ENCODE results near the gene CNOT6. TPM values are rescaled to one million over a fixed set of nuclear protein-coding genes. Genes with fewer than 3 reads are reported as not detected.

CNOT6 gene
- total RNA-seq, result 10 to 100 TPM; 32.8 to 35.5 TPM

DNA sequence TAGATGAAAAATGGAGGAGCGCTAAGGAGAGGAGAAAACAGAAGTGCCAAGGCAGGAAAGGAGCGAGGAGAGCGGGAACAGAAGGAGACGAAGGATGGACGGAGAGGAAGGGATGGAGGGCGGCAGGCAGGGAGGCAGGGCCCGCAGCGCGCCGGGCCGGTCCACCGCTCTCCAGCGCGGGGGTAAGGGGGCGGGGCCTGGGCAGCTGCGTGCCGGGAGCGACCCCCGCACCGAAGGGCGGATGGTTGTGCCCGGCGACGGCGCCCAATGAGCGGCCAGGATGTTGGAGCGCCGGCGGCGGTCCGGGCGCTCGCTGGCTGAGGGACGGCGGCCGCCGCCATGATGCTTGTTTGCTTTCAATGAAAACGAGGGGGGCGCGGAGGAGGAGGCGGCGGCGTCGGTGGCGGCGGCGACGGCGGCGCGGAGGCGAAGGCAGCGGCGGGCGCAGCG lies at the start of gene CNOT6:
CNOT6 (plus strand) TSS at position 320 of the 450 bp plus-strand sequence. CDS start 34,898 bp downstream, outside the sequence.

DNA sequence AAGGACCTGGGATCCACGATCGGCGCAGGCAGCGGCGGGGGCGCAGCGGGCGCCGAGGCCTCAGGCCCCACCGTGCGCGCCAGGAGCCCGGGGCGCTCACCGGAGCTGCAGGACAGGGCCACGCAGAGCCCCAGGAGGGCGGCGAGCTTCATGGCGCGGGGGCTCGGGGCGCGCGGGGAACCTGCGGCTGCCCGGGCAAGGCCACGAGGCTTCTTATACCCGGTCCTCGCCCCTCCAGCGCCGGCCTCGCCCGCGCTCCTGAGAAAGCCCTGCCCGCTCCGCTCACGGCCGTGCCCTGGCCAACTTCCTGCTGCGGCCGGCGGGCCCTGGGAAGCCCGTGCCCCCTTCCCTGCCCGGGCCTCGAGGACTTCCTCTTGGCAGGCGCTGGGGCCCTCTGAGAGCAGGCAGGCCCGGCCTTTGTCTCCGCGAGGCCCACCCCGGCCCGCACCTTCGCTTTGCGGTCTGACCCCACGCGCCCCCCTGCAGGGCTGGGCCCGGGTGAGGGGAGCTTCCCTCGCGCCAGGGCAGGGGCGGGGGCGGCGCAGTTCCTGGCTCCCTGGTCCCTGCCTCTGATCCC lies 97.2 kb downstream of the CNOT6 start, which contains the start of gene SCGB3A1:
SCGB3A1 (minus strand) TSS at position 189 of the 577 bp plus-strand sequence; CDS start at position 152, 37 bp downstream.

Other genes starting within 250 kb of the CNOT6 start
- 10 to 100 TPM; 38.5 to 43.6 TPM for gene MAPK9, start 202.3 kb upstream of the CNOT6 start, total RNA-seq
- not detected for gene GFPT2, start 141.0 kb upstream of the CNOT6 start, total RNA-seq
- not detected for gene SCGB3A1, start 97.1 kb downstream of the CNOT6 start, total RNA-seq
- 1 to 10 TPM; 1.3 to 1.4 TPM for gene FLT4, start 155.2 kb downstream of the CNOT6 start, total RNA-seq
- not detected for gene OR2Y1, start 245.7 kb downstream of the CNOT6 start, total RNA-seq